HG03060 (cell line): ENCODE results near the gene COQ3.
"Not testable (repeated sequence)": the region's sequence is repeated elsewhere in the genome, so short reads cannot be mapped to it uniquely, and the experiment has no call there.

Experiments
- ATAC-seq: cut with Tn5 transposase; IDR thresholded peaks from one replicate; pipeline ENCODE4 v1.9.1; 2021; ENCODE audit warnings: low read depth, moderate number of reproducible peaks; ENCODE audit not compliant: unreplicated experiment

The COQ3 gene

GRCh38 chr6:99390896-99391295 lies 3.1 kb downstream of the COQ3 start:
- ATAC-seq = no peak

DNA sequence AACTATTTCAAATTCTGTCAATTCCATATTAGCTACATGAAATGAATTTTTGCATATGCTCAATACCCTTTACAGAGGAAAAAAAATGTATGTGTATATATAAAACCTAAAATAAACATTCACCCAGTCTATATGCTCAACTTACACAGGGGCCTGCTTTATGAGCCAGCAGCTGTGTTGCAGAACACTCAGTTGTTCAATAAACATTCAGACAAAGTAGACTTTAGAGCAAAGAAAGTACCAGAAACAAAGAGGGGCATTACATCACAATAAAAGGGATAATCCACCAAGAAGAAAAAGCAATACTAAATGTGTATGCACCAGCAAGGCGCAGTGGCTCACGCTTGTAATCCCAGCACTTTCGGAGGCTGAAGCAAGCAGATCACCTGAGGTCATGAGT lies 9.5 kb downstream of the COQ3 start:
- ATAC-seq = no peak

- ATAC-seq = no peak
Measured at GRCh38 chr6:99378636-99379035, 15.4 kb downstream of the COQ3 start.

- ATAC-seq = no peak
Measured at GRCh38 chr6:99369533-99369932, 24.5 kb downstream of the COQ3 start.

GRCh38 chr6:99366852-99367251 lies 27.1 kb downstream of the COQ3 start:
- no peak for ATAC-seq

- ATAC-seq = peak; percentile 58
Measured at GRCh38 chr6:99364026-99364425, 30.0 kb downstream of the COQ3 start.

DNA sequence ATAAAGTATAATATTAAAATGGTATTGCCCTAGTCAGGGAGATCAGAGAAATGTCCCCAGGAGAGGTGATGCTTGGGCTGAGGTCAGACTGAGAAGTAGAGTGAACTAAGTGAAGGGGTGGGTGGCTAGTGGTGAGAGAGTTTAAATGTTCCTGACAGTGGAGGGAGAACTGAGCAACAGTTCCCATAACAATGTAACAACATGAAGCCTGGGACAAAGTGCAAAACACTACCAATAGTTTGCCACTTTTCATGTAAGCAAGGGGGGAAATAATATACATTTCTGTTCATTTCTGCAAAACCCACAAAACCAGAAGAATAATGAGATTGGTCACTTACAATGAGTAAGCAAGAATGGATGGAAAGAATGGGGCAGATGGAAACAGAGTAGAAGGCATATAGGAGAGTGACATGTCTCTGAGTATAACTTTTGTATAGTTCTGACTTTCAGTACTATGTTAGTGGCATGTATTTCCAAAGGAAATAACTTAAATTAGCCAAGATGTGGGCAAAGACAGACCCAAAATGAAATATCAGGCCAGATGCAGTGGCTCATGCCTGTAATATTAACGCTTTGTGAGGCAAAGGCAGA lies 31.2 kb downstream of the COQ3 start:
- no peak for ATAC-seq

DNA sequence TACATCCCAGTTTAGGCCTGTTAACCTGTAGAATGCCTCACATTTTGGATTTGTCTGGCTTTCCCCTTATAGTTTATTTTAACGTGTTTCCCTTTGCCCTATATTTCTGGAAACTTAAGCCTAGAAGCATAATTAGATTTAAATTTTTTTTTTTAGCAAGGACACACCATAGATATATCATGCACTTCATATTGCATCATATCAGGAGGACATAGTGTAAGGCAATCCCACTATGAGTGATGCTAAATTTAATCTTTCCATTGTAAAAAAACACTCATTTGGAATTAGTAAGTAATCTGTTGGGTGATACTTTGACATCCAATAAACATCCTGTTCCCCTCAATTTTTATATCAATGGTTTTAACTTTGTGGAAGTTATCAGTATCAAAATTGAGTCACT lies 34.2 kb downstream of the COQ3 start:
- no peak for ATAC-seq

- ATAC-seq = no peak
Measured at GRCh38 chr6:99356641-99357040, 37.4 kb downstream of the COQ3 start.

DNA sequence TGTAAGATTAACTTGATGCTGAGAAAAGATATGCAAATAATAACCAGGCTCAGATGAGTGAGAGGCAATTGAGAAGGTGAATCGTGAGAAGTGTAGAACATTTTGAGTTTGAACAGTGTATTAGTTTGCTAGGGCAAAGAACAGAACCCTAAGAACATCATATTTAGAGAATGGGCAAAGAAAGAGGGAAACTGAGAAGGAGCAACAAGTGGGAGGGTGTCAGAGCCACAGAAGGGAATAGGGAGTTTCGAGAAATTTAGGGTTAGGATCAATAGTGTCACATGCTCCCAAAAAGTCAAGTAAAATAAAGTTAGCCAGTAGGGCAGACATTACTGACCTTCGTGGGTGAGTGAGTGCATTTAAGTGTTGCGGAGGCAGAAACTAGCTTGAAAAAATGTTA lies 39.0 kb downstream of the COQ3 start:
- no peak for ATAC-seq

DNA sequence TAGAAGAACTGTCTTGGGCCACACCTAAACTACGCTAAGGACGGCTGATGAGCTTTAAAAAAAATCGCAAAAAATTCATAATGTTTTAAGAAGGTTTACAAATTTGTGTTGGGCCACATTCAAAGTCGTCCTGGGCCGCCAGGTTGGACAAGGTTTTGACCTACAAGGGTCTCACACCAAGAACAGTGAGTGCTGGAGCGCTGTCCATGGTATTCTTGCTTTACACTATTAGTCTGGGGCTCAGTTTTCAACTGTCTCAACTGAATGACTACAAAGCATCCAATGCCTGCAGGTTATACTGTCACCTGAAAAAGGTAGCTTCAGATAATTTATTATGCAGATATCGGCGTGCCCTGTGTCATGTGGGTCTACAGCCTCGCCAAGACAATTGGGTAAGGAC lies 40.9 kb downstream of the COQ3 start:
- ATAC-seq = no peak

DNA sequence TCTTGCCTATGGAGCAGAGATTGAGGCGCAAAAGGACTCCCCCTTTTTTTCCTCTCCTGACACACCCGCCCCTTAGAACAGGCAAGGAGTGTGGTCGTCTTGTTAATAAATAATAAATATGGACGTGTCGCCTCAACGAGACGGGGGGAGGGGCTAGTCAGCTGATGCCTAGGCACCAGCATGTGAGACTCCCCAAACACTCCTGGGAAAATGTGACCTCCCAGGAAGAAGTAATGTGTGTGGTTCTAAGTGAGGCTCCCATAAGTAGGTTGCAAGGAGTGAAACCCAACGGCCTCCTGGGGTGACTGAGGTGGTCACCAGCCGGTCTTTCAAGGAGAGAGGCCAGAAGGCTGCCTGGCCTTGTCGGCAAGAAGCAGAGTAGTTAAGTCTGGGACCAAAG lies 43.4 kb downstream of the COQ3 start:
- ATAC-seq = no peak

- no peak for ATAC-seq
Measured at GRCh38 chr6:99349171-99350141, 44.5 kb downstream of the COQ3 start, which contains the start of gene FAXC. TSS of gene FAXC (minus strand) at chr6:99349674. CDS start at chr6:99349372, 302 bp downstream.

DNA sequence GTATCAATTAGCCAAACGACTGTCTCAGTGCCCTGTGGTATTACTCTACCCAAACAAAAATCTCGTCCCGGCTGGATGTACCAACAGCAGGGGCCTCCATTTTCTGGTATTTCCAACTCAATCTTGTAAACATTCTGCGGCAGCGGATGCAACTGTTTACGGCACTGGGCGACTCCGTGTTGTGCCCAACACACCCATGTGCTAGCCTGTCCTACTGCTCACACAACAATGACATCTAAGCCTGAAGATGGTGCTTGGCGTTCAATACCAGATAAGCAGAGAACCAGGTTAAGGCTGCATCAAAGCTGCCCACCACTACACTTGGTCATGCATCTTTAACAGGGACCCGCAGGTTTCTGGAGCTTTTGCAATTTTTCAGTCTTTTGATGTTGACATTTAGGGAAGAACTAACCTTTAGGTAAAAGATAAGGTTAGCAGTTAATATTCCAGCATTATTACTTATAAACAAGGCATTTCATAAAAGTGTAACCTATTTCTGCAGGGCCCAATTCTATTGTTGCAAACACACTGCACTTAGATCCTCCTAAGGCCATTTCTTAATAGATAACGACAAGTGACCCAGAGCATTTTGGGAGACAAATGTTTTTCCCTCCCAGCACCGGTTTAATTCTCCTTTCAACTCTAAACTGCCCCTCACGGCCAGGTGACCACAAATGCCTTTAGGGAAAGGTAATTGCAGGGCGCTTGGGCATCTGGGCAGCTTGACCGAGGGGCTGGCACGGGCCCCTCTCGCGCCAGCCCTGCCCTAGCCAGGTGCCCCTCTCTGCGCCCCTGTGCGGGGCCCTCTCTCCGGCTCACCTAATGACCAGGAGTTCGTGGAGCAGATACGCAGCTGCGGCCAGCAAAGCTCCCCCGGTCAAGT lies 45.5 kb downstream of the COQ3 start:
- ATAC-seq = no peak

DNA sequence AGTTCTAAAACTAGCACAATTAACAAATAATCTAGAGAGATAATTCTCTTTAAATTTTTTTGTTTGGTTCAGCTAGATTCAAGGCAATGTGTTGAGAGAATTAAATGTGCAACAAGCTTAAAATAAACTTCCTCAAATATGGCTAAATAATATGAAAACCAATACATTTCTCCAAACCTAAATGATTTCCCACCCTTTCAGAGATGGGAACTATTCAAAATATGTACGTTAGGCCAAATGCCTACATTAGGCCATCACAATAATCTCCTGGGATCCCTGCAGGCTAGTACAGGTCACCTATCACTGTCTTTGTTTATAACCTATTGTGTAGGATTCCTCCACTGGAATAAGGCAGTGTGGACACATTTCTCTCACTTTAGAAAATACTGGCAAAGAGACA lies 46.2 kb downstream of the COQ3 start:
- no peak for ATAC-seq

DNA sequence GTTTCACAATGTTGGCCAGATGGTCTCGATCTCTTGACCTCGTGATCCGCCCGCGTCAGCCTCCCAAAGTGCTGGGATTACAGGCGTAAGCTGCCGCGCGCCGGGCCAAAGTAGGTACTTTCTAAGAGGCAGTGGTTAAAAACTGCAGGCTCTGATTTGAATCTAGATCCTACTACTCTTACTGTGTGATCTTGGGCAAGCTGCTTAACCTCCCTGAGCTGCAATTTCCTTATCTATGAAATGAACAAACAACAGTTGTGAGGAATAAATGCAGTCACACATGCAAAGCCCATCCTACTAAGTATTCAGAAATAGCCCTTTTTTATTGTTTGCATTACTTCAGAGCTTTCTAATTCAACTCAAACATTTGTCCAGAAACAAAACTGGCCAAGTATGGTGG lies 47.4 kb downstream of the COQ3 start:
- ATAC-seq = no peak

DNA sequence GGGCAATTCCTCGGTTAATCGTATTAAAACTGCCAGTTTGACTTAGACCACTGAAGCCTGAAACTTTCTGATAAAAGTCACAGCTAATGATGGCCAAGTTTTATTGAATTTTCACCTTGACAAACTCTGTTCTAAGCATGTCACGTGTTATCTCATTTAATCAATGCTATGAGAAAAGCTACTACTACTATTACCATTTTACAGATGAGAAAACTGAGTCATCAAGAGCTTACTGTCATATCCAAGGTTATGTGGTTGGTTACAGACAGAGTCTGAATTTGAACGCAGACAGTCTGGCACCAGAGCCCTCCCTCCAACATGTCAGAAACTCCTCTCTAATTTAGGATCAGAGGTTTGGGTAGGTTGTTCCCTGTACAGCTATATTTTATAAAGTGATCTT lies 48.8 kb downstream of the COQ3 start:
- ATAC-seq = no peak

- ATAC-seq = peak; percentile 54
Measured at GRCh38 chr6:99344289-99344688, 49.7 kb downstream of the COQ3 start.

DNA sequence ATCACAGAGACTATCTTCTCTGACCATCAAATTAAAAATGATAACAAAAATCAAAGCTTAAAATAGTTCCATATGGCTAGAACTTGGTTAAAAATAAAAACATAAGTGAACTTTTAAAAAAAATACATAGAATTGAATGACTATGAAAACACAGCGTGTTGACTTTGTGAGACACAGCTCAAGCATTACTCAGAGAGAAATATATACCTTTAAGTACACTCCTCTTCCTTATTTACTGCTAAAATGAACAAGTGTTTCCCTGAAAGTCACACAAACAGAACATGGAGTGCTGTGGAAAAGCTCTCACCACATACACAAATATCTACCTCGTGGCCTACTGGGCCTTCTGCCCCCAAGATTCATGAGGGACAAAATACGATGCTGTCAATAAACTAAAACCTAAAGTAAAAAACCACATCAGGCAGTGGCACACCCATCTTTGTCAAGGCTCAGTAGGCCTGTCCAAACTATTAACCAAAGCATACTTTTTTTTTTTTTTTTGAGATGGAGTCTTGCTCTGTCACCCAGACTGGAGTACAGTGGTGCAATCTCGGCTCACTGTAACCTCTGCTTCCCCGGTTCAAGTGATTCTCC lies 52.0 kb downstream of the COQ3 start:
- no peak for ATAC-seq

DNA sequence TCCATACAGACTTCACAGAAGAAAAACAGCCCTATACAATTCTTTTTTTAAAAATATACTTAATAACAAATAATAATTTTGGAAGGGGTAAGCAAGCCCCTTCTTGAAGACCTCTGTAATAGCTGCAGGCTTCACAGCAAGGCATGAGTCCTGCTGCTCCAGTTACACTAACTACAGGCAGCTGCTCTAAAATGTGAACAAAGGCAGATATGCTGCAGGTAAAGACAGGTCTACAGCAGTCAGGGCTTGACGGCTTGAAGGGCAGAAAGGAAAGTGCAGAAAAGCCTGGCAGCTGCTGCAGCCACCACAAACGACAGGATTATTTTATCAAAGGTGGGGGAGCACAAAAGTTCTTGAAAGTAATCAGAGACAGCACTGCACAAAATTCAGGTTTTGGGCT lies 55.8 kb downstream of the COQ3 start:
- no peak for ATAC-seq

GRCh38 chr6:99335298-99335697 lies 58.7 kb downstream of the COQ3 start:
- not testable (repeated sequence) for ATAC-seq
